Measurements from ENCODE around the gene CPD. TPM values are rescaled to one million over a fixed set of nuclear protein-coding genes. Genes with fewer than 3 reads are reported as not detected.

Gene CPD
- total and polyA plus RNA-seq, 2 of the 13 experiments (the other 11 are each of a cell fraction or from before 2014, with no cell fraction given), result 46.1 to 72.3 TPM

GRCh38 chr17:30378825-30379302 is at the start of gene CPD (continued):
- TF ChIP-seq, protein P1, sequence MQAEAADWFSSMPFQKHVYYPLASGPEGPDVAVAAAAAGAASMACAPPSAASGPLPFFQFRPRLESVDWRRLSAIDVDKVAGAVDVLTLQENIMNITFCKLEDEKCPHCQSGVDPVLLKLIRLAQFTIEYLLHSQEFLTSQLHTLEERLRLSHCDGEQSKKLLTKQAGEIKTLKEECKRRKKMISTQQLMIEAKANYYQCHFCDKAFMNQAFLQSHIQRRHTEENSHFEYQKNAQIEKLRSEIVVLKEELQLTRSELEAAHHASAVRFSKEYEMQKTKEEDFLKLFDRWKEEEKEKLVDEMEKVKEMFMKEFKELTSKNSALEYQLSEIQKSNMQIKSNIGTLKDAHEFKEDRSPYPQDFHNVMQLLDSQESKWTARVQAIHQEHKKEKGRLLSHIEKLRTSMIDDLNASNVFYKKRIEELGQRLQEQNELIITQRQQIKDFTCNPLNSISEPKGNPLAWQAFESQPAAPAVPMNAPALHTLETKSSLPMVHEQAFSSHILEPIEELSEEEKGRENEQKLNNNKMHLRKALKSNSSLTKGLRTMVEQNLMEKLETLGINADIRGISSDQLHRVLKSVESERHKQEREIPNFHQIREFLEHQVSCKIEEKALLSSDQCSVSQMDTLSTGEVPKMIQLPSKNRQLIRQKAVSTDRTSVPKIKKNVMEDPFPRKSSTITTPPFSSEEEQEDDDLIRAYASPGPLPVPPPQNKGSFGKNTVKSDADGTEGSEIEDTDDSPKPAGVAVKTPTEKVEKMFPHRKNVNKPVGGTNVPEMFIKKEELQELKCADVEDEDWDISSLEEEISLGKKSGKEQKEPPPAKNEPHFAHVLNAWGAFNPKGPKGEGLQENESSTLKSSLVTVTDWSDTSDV (CRISPR knock-in tag; IDR thresholded peaks at IDR 0.05), result 0 out of 2 replicates have a peak, but pooled peaks have one; percentile 4
- TF ChIP-seq, protein P2, sequence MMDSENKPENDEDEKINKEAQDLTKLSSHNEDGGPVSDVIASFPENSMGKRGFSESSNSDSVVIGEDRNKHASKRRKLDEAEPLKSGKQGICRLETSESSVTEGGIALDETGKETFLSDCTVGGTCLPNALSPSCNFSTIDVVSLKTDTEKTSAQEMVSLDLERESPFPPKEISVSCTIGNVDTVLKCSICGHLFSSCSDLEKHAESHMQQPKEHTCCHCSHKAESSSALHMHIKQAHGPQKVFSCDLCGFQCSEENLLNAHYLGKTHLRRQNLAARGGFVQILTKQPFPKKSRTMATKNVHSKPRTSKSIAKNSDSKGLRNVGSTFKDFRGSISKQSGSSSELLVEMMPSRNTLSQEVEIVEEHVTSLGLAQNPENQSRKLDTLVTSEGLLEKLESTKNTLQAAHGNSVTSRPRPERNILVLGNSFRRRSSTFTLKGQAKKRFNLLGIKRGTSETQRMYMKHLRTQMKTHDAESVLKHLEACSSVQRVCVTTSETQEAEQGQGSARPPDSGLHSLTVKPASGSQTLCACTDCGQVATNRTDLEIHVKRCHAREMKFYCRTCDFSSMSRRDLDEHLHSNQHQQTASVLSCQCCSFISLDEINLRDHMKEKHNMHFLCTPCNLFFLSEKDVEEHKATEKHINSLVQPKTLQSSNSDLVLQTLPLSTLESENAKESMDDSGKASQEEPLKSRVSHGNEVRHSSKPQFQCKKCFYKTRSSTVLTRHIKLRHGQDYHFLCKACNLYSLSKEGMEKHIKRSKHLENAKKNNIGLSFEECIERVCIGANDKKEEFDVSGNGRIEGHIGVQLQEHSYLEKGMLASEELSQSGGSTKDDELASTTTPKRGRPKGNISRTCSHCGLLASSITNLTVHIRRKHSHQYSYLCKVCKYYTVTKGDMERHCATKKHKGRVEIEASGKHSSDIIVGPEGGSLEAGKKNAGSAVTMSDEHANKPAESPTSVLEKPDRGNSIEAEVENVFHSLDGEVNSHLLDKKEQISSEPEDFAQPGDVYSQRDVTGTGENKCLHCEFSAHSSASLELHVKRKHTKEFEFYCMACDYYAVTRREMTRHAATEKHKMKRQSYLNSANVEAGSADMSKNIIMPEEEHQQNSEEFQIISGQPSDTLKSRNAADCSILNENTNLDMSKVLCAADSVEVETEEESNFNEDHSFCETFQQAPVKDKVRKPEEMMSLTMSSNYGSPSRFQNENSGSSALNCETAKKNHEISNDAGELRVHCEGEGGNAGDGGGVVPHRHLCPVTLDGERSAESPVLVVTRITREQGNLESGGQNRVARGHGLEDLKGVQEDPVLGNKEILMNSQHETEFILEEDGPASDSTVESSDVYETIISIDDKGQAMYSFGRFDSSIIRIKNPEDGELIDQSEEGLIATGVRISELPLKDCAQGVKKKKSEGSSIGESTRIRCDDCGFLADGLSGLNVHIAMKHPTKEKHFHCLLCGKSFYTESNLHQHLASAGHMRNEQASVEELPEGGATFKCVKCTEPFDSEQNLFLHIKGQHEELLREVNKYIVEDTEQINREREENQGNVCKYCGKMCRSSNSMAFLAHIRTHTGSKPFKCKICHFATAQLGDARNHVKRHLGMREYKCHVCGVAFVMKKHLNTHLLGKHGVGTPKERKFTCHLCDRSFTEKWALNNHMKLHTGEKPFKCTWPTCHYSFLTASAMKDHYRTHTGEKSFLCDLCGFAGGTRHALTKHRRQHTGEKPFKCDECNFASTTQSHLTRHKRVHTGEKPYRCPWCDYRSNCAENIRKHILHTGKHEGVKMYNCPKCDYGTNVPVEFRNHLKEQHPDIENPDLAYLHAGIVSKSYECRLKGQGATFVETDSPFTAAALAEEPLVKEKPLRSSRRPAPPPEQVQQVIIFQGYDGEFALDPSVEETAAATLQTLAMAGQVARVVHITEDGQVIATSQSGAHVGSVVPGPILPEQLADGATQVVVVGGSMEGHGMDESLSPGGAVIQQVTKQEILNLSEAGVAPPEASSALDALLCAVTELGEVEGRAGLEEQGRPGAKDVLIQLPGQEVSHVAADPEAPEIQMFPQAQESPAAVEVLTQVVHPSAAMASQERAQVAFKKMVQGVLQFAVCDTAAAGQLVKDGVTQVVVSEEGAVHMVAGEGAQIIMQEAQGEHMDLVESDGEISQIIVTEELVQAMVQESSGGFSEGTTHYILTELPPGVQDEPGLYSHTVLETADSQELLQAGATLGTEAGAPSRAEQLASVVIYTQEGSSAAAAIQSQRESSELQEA (CRISPR knock-in tag; IDR thresholded peaks at IDR 0.05; ENCODE audit: not compliant biosample characterization), result no peak
- TF ChIP-seq ZNF280D (CRISPR knock-in tag; IDR thresholded peaks at IDR 0.05), result no peak
- TF ChIP-seq, protein P3, sequence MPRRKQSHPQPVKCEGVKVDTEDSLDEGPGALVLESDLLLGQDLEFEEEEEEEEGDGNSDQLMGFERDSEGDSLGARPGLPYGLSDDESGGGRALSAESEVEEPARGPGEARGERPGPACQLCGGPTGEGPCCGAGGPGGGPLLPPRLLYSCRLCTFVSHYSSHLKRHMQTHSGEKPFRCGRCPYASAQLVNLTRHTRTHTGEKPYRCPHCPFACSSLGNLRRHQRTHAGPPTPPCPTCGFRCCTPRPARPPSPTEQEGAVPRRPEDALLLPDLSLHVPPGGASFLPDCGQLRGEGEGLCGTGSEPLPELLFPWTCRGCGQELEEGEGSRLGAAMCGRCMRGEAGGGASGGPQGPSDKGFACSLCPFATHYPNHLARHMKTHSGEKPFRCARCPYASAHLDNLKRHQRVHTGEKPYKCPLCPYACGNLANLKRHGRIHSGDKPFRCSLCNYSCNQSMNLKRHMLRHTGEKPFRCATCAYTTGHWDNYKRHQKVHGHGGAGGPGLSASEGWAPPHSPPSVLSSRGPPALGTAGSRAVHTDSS (CRISPR knock-in tag; conservative IDR thresholded peaks at IDR 0.05), result no peak
- TF ChIP-seq NPAS2 (CRISPR knock-in tag; IDR thresholded peaks at IDR 0.05; ENCODE audit: borderline replicate concordance), result no peak
- TF ChIP-seq NONO (IDR thresholded peaks at IDR 0.05), result no peak
- TF ChIP-seq NONO (CRISPR knock-in tag; conservative IDR thresholded peaks at IDR 0.05), result peak; percentile 58; the same call in 1 of the 2 replicates
- TF ChIP-seq JARID2 (CRISPR knock-in tag; IDR thresholded peaks at IDR 0.05; ENCODE audit: insufficient replicate concordance), result no peak
- TF ChIP-seq ZNF414 (CRISPR knock-in tag; IDR thresholded peaks at IDR 0.05), result no peak
- no peak for TF ChIP-seq ZNF143 (CRISPR knock-in tag; IDR thresholded peaks at IDR 0.05)
- TF ChIP-seq PRMT3 (CRISPR knock-in tag; IDR thresholded peaks at IDR 0.05; ENCODE audit: borderline replicate concordance, low read depth), result no peak
